Measurements from ENCODE around the gene PLPP1. TPM values are rescaled to one million over a fixed set of nuclear protein-coding genes. Genes with fewer than 3 reads are reported as not detected.

Gene PLPP1
- total RNA-seq, 1 experiment from 2014 or later: 10.5 TPM

GRCh38 chr5:55572600-55572999 is 37.8 kb upstream of the PLPP1 start:
- Histone ChIP-seq H3K9me2 (ENCODE audit: insufficient read depth) (no peaks in the 10 kb centered on the region), H3K27me3 (ENCODE audit: insufficient read depth, low read length) (no peaks in the 10 kb centered on the region), H3K4me2 (ENCODE audit: low read length) (no peak overlapping the region), H3K27ac (ENCODE audit: low read depth, low read length) (no peak overlapping the region), H3K9me3 (ENCODE audit: control insufficient read depth in 1 of 2, insufficient read depth in 1 of 2, low read depth in 1 of 2, low read length in 2 of 2) (no peaks in the 10 kb centered on the region), H4K20me1 (ENCODE audit: insufficient read depth) (no peaks in the 10 kb centered on the region), H2AFZ (ENCODE audit: low read depth, low read length, poor library complexity, severe bottlenecking) (no peak overlapping the region), H3K4me3 (replicated peaks in 1 of 2; ENCODE audit: low read depth in 1 of 2, low read length in 2 of 2) (no peak overlapping the region), H3K9ac (ENCODE audit: low read length) (no peak overlapping the region), H3K36me3 (ENCODE audit: control insufficient read depth in 1 of 2, insufficient read depth in 2 of 2, low read length in 2 of 2) (no peaks in the 10 kb centered on the region), H3K4me1 (ENCODE audit: control insufficient read depth in 1 of 2, insufficient read depth in 2 of 2, low read length in 2 of 2) (no peaks in the 10 kb centered on the region), H3K79me2 (ENCODE audit: insufficient read depth, low read length) (no peaks in the 10 kb centered on the region)
- BruUV-seq (replicated peaks): no TSS peak
- intact Hi-C loops (cut with micrococcal nuclease): no loop called here
- ChIA-PET RAD21 (ENCODE audit: low non-redundant PET in 1 of 2, low total read pairs in 2 of 2, uncharacterized antibody in 2 of 2, unreplicated experiment in 2 of 2) (no interaction called here), CTCF (no interaction called here), POLR2A (interaction anchor here (0.7 kb wide), 1 partner anchor 171 kb away, joined by 3 read pairs; no protein-coding TSS in a partner anchor)
- DNase-seq (ENCODE audit: low read depth, low spot score): no peak
- TF ChIP-seq CEBPB (IDR thresholded peaks at IDR 0.05; ENCODE audit: low read depth) (no peak), ATF3 (IDR thresholded peaks at IDR 0.05) (no peak)
- ATAC-seq: no peak

GRCh38 chr5:55572020-55572419 is 37.3 kb upstream of the PLPP1 start:
- CTCF ChIA-PET: no interaction called here
- Histone ChIP-seq H3K4me3 (replicated peaks in 1 of 2; ENCODE audit: low read depth in 1 of 2, low read length in 2 of 2) (no peak overlapping the region), H3K4me1 (ENCODE audit: control insufficient read depth in 1 of 2, insufficient read depth in 2 of 2, low read length in 2 of 2) (no peaks in the 10 kb centered on the region), H2AFZ (ENCODE audit: low read depth, low read length, poor library complexity, severe bottlenecking) (no peak overlapping the region), H3K27me3 (ENCODE audit: insufficient read depth, low read length) (no peaks in the 10 kb centered on the region), H3K36me3 (ENCODE audit: control insufficient read depth in 1 of 2, insufficient read depth in 2 of 2, low read length in 2 of 2) (no peaks in the 10 kb centered on the region), H4K20me1 (ENCODE audit: insufficient read depth) (no peaks in the 10 kb centered on the region), H3K9ac (ENCODE audit: low read length) (no peak overlapping the region), H3K4me2 (ENCODE audit: low read length) (no peak overlapping the region), H3K27ac (ENCODE audit: low read depth, low read length) (no peak overlapping the region), H3K9me3 (ENCODE audit: control insufficient read depth in 1 of 2, insufficient read depth in 1 of 2, low read depth in 1 of 2, low read length in 2 of 2) (no peaks in the 10 kb centered on the region), H3K79me2 (ENCODE audit: insufficient read depth, low read length) (no peaks in the 10 kb centered on the region), H3K9me2 (ENCODE audit: insufficient read depth) (no peaks in the 10 kb centered on the region)
- ATAC-seq (no peak), DNase-seq (ENCODE audit: low read depth, low spot score) (no peak)
- intact Hi-C loops (cut with micrococcal nuclease): no loop called here
- no TSS peak for BruUV-seq (replicated peaks)
- RAD21 ChIA-PET (ENCODE audit: low non-redundant PET in 1 of 2, low total read pairs in 2 of 2, uncharacterized antibody in 2 of 2, unreplicated experiment in 2 of 2): no interaction called here
- POLR2A ChIA-PET: no interaction called here
- TF ChIP-seq REST (IDR thresholded peaks at IDR 0.05; ENCODE audit: low read depth) (no peak), CTCF (IDR thresholded peaks at IDR 0.05 in 2 of 3, conservative IDR thresholded peaks at IDR 0.05 in 1 of 3; ENCODE audit: borderline replicate concordance in 1 of 3, insufficient read depth in 1 of 3, low read depth in 2 of 3, low read length in 2 of 3) (no peak), ATF3 (IDR thresholded peaks at IDR 0.05) (no peak), ZFX (IDR thresholded peaks at IDR 0.05) (no peak), CEBPB (IDR thresholded peaks at IDR 0.05; ENCODE audit: low read depth) (no peak), EZH2phosphoT487 (IDR thresholded peaks at IDR 0.05; ENCODE audit: borderline replicate concordance) (no peak), SIN3A (IDR thresholded peaks at IDR 0.05; ENCODE audit: low read depth) (no peak), ELF1 (IDR thresholded peaks at IDR 0.05; ENCODE audit: borderline replicate concordance, low read depth) (no peak), FOSL1 (IDR thresholded peaks at IDR 0.05; ENCODE audit: low read depth) (no peak), YY1 (IDR thresholded peaks at IDR 0.05; ENCODE audit: extremely low read depth, insufficient replicate concordance, low read depth, low read length) (no peak), ZNF274 (IDR thresholded peaks at IDR 0.05; ENCODE audit: low read depth, low read length) (no peak), POLR2AphosphoS5 (IDR thresholded peaks at IDR 0.05; ENCODE audit: low read depth, low read length) (no peak), SP1 (IDR thresholded peaks at IDR 0.05; ENCODE audit: low read depth) (no peak), RAD21 (IDR thresholded peaks at IDR 0.05; ENCODE audit: low read depth) (no peak), POLR2A (IDR thresholded peaks at IDR 0.05; ENCODE audit: borderline replicate concordance, extremely low read depth, insufficient read depth, insufficient read length) (no peak), SRF (IDR thresholded peaks at IDR 0.05; ENCODE audit: low read depth) (no peak), JUND (IDR thresholded peaks at IDR 0.05) (no peak)

Measured in HCT116 (cell line).